CD4-positive, alpha-beta T cell treated with Interleukin-2 at 100 ng/mL for 4 hours (primary cell): ENCODE measurements around the gene CXCR5.

Source experiments
- DNase-seq: peaks from one replicate; pipeline ENCODE4 v3.0.0-alpha.2; 2020; ENCODE audit warnings: low spot score

Gene CXCR5

DNA sequence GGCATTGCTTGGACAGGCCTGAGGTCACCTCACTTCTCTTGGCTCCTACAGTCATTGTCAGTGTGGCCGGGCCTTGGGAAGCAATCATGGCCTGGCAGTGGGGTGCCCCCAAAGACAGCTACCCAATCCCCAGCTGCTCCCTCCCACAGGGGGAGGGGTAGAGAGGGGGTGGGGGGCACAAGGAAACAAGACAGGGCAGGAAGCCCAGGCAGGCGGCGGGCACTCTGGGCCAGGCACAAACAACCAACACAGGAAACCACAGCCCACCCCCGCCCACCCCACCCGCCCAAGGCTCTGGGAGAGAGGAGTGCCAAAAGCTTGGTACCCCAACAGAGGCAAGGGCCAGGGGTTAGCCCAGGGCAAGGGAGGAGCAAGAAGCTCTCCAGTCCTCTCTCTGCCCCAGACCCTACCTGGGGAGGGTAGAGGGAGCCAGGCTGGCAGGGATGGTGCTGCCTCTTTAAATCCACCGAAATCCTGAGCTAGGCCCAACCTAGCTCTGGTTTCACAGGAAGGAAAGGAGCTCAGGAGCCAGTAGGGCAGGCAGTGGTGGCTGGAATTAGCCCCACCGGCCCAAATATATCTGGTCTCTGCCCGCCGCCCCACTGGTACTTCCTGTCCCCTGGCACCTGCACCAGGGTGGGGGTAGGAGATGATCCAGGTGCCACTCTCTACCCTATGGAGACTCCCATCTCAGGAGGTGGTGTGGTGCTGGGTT lies 29.9 kb downstream of the CXCR5 start:
- peak; percentile 69 for DNase-seq

DNA sequence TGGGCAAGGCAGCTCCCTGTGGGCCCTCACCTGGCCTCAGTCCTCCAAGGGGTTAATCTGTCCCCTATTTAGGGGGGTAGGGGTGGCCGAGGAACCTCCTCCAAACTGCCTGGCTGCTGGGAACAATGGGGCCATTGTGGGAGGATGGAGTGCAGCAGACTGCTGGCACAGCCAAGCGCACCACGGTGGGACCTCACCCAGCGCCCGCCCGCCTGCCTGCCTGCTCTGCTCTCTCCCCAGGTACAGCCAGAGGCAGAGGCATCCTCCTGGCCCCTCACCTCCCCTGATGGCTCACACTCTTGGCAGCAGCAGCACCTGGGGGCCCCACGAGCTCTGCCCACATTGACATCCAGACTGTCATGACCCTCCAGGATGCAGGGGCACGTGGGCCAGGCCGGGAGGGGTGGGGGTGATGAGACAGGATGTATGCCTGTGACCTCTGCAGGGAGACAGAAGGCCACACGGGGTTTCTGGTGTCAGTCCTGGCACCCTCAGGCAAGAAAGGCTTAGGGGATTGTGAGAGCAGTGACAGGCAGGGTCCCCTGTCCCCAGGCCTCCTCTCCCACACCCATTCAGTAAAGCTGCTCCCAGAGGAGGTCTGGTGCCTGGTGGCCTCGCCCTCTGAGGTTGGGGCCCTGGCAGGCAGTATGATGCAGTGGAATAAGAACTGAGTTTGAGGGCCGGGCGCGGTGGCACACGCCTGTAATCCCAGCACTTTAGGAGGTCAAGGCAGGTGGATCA lies 30.7 kb downstream of the CXCR5 start:
- peak; percentile 72 for DNase-seq

DNA sequence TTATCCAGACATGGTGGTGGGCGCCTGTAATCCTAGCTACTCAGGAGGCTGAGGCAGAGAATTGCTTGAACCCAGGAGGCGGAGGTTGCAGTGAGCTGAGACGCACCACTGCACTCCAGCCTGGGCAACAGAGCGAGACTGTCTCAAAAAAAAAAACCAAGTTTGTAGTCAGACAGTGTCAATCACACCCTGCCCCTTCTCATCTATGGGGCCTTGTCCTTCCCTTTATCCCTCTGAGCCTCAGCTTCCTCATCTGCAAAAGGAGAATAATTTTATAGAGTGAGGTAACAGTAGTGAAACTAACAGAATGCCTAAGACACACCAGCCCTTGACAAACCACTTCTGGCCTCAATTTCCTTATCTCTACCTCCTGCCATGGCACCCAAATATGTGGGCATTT lies 31.3 kb downstream of the CXCR5 start:
- DNase-seq, result no peak

DNA sequence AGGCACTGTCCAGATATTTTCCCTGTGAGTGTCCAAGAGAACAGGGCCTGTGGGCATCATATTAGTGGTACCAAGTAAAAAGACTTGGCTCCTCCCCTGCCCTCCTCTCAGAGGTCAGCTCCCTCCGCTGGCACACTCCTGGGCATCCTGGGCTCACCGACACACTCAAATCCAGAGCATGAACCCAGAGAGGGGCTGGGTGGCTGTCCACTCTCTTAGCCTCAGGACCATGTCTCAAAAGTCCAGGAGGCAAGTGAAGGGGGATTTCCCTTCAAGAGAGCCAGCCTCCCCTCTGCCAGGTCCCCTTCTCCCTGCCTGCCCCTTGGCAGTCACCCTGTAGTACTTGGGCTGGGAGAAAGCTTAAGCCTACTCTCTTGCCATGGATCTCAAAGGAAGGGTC lies 31.7 kb downstream of the CXCR5 start:
- no peak for DNase-seq

DNA sequence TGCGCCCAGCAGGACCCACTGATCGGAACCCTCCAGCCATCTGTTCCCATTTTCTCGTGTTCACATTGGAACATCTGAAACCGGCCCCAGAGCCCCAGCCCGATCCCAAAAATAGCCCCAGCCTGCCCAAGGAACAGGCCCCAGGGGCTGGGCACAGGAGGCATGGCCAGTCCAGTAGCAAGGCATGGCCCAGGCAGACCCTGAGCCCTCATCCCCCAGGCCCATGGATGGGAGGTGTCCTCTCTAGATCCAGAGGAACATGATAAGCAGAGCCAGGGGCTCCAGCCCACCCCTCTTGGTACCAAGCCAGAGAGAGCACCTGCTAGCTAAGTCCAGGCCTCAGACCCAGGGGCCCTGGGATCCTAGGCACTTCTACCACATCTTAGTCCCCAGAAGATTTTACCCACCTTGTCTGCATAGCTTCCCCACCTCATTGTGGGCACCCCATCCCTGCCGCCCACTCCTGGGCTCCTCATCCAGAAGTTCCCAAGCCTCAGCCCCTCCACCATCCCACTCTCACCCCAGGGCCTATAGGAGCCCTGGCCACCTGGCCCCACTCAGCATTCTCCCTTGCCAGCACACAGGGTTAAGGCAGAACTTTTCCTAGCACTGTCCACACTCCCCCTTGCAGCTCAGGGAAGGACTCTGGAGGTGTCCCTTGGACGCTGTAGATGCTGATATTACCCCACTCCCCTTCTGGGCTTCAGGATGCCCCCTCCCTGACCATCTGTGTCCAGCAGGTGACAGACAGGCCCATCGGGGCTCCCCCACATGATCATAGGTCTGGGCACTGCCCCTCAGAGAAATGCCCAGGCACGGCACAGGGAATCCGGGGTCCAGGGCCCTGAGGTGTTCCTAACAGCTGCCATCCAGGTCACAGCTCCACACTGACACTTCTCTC lies 32.5 kb downstream of the CXCR5 start:
- DNase-seq, result no peak

DNA sequence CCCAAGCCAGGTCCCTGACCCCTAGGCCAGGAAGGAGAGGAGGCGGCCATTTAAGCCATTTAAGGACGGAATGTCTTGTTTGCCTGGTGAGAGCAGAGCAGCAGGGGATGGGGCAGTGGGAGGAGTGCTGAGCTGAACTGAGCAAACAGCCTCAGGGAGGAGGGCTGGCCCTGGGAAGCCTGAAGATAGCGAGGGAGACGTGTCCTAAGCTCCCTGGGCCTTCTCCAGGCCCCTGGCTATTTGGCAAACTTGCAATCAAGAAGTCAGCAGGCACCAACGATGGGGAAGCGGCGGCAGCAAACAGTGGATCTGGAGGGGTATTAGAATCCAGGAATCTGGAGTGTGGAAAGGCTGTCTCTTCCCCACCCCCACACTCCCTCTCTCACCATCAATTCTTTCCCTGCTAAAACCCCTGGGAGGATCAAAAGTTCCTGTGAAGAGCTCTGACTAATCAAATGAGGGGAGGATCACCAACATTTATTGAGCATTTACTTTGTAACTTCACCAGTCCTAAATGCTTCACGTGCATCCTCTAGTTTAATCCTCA lies 33.2 kb downstream of the CXCR5 start:
- no peak for DNase-seq

DNA sequence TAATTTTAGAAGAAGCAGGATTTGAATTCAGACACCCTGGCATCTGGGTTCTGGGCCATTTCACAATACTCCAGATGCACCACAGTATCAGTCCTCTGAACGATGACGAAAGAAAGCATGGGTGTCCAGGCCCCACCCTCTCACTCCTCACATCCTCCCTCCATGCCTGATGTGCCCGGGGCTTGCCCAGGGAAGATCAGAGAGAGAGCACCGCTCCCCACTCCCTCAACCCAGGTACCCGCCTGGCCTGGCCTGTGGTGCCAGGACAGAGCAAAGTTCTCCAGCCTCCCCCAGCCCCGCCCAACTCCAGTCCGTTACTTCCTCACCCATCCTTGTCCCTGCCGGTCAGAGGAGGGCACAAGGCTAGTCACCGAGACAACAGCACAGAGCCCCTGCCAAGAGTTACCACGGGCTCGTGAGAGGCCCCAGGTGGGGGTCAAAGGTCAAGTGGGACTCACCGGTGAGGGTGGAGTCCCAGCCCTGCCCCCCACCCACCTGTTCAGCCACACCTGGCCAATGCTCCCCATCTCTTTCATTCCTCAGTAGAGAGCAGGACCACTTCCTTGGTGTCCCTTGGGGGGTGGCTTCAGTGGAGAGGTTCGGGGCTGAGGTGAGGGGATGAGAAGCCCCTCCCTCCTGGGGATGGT lies 33.9 kb downstream of the CXCR5 start:
- DNase-seq, result peak; percentile 62

DNA sequence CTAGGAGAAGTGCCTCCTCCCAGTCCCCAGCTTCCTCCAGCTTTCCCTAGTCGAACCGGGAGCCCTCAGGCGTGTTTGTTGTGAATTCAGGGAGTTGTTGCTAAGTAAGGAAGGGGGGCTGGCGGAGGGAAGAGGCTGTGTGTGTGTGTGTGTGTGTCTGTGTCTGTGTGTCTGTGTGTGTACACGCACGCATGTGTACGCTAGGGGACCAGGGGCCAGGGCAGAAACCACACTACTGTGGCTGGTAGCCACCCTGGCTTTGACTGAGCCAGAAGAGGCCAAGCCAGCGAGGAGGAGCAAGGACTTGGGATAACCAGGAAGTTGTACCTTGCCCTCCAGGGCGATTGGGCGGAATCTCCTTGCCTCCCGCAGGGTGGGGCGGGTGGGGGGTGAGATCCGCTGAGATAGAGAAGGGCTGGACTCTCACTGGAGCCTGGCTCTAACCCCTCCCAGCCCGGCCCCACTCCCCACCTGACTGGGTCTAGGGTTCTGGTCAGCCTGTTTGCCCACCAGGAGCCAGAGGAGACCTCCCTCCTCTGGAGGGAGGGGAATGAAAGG lies 34.5 kb downstream of the CXCR5 start:
- DNase-seq, result peak; percentile 63

DNA sequence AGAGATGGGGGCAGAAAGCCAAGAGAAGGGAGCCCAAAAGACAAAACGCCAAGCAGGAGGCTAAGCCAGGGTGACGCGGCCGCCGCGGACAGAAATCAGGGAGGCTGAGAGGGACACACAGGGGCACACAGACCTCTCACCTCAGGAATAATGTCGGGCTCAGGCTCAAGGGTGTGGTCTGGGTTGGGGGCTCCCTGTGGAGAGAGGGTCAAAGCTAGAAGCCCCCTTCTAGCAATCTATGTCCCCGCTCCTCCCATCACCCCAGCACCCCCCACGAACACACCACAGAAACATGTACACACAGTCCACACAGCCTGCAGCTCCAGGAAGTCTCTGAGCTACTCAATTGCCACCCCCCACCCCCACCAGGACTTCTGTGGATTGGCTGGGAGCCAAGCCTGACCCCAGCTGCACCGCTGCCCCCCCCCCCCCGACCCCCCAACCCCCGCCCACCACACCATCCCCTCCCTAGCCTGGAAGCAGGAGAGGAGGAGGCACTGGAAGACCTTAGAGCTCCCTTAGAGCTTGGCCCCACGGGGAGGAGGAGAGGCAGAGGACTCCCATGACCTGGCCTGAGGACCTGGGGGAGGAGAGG lies 35.1 kb downstream of the CXCR5 start:
- peak; percentile 40 for DNase-seq

DNA sequence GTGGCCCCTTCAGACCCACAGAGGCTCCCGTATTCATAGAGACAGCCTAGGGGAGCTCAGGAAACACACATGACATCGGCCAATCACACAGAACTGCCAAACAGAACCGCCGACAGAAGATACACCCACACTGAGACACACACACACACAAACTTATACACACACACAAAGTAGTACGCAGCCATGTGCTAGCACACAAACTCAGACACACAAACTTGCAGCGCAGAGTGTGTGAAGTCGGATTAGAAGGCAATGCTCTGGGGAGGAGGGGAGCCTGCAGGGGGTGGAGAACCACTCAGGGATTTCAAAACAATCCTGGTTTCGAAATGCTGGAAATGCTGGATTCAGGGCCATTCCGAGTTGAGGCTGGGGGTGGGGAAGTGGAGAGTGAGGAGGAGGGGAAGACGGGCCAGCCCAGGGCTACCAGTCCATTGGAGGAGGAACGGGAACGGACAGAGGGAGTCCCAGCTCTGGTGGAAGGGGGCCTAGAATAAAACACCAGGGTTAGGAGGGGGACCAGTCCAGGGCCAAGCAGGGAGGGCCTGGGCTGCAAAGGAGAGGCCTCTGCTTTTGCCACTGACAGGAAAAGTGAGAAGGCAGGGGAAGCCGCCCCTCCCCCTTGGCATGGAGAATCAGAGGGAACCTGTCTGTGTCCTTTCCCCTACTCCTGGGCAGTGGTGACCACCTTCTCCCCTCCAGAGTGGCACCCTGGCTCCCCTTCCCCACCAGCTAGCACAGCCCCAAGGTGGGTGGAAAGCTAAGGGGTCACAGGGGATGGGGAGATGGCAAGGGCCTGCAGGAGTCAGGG lies 37.6 kb downstream of the CXCR5 start:
- no peak for DNase-seq

DNA sequence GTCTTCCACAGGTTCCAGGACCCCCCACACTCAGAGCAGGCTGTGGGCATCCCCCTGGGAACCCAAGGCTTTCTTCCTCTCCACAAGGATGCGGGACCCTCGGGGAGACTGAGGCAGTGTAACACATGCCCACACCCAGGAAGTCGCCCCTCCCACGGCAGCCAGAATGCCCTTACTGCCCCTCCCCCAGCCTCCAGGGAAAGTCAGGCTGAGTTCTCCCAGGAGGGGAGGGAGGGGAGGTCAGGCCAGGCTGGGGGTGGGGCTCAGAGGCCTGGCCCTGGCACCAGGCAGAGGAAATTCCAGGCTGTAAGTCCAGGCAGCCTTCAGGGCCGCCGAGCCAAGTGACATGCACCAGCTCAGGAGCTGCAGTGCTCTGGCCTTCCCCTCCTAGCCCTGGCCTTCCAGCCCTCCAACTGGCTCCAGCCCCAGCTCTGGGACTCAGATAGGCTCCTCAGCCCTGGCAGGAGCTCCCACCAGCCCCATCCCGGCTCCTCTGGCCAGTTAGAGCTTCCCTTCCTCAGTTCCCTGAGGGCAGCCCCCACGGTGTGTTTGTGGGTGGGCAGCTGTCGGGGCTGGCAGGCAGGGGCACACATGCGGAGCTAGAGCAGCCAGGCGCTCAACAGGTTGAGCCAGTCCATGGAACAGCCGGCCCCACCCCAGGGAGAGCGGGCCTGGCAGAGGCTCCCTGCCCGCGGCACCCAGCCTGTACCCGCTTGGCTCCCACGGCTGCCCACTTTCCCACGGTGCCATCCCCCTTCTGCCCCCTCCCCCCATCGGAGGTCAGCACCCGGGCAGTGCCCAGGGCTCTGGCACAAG lies 38.4 kb downstream of the CXCR5 start:
- no peak for DNase-seq

DNA sequence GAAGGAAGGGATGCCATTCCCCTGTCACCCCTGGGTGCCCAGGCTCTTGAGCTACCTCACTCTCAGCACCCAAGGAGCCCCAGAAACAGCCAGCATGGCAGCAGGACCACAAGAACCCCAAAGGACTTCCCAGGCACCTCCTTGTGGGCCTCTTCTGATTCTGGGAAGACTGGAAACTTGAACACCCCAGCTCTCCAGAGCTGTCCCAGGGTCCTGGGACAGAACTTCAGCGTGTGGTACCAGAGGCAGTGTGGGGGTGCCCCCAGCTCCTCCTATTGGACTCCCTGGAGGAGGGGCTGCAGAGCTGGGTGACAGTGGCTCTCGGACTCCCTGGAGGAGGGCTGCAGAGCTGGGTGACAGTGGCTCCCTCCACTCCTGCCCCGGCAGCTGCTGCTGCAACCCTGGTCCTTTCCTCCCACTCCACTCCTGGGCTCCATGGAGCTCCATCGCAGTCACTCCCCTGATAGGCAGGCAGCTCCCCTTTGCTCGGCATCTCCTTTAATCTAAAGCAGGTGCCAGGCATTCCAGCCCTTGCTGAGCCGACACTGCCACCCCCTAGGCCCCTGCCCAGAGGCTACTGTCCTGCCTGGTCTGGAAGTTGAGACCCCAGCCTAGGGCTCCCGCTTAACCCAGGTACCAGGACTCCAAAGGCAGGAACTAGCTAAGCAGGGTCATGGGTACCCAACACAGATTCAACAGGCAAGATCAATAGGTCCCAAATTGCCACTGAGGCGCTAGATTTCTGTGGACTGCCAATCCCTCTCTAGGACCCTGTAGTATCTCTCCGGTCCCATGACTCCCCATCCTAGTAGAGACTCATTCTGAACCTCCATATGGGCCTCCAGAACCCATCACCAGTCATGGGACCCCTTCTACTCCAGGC lies 39.3 kb downstream of the CXCR5 start:
- no peak for DNase-seq

DNA sequence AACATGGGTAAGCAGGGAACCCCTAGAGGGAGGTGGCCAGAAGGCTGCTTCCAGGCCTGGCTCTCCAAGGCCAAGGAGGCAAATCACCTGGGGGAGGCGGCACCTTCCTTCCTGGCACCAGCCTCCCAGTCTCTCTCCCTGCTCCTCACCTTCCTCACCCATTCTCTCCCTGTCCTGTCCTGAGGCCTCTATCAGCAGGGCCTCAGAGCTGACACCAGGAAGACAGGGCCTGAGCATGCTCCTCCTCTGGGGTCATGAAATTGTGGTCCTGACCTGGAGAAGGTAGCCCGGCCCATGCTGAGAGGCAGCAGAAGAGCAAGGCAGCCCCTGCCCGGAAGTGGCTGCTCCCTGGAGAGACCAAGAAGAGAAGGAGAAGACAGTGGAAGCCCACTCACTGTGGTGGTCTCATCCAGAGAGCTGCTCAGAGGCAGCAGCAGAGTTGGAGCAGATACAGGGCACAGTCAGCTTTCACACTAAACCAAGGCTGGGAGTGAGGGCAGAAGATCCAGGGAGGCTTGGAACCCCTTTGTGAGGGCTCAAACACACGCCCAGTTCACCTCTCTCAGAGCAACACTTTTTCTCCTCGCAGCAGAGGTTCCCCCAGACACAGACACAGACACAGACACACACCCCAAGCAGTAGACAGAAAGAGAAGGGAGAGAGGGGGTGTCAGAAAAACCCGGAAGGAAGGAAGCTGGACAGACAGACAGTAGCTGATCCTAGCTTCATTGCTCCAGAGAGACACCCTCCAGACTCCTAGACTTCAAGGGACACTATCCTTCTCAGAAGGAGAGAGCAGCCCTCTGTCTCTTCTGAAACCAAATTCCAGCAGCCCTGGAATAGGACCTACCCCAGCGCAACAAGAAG lies 40.3 kb downstream of the CXCR5 start:
- peak; percentile 61 for DNase-seq

DNA sequence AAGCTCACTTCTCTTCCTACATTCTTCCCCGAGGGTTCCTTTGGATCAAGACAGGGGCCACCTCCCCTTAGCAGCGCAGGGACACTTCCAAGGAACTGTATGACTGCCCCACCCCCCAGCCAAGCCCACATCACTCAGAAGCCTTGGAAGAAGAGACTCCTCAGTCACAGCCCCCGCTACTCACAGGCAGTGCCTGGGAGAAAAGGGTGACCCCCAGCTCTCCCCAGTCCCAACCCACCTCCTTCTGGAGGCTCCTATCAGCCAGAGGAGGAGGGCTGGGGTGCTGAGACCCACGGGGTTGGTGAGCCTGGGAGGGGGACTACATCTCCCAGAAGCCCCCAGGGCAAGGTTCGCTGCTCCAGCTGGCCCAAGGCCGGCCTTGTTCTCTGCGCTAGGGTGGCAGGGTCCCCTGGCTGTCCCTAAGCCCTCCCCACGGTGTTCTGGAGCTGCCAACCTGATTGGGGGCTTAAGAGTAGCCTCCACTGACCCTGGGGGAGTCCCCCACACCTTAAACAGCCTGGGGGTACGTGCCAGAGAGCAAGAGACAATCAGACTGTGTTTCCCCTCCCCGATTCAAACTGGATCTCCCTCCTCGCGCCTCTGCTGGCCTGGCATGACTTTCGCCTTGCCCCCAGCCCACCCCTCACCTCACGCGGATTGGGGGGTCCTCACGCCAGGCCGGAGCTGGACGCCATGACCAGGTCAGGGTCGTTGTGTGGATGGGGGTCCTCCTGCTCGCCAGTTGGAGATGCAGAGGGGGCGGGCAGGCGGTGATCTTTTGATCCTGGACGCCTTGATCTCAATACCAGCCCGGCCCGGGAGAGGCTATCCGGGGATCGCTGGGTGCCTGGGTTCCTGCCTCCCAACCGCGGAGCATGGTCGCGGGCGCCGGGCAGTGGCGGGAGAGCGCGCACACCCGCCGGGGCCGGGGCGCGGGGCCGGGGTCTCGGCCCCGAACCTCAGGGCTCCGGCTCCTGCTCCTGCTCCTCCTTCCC lies 41.2 kb downstream of the CXCR5 start:
- DNase-seq, result no peak

DNA sequence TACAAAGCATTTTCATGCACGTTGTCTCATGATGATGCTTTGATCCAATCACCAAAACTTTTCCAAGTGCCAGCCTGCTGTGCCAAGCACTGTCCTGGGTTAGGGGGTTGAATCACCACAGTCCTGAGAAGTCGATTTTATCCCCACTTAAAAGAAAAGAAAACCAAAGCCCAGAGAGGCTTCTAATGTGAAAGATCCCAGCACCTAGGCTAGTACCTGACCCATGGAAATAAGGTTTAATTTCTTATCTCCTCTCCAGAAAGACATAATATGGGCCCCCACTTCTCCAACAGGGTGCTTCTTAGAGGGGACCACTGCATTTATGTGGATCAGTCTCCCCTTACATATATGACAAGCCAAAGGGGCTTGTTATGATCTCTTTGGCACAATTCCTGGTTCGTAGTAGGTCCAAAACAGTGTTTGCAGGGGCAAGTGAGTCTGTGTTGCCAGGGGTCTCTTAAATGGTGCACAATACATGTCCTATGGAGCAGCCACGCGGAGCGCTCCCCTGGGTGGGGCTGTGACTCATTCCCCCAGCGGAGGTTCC lies 43.9 kb downstream of the CXCR5 start:
- DNase-seq, result no peak
